Stomach smooth muscle (tissue), 2 donors: ENCODE measurements around the gene ALK.

Source experiments
- H3K27ac ChIP-seq: one replicate; pipeline ENCODE4 v1.7.0; 2013; ENCODE audit warnings: mild to moderate bottlenecking, low read length, inconsistent platforms
- H3K27me3 ChIP-seq, 2 donors: one replicate each; pipeline ENCODE4 v1.7.0; 2013; ENCODE audit warnings: low read length in 2 of 2; ENCODE audit not compliant: insufficient read depth in 2 of 2, control insufficient read depth in 1 of 2
- H3K36me3 ChIP-seq, 2 donors: one replicate each; pipeline ENCODE4 v1.7.0; 2013; ENCODE audit warnings: low read length in 2 of 2; ENCODE audit not compliant: control insufficient read depth in 2 of 2, insufficient read depth in 2 of 2
- H3K4me1 ChIP-seq: one replicate; pipeline ENCODE4 v1.7.0; 2013; ENCODE audit warnings: low read length; ENCODE audit not compliant: control insufficient read depth, insufficient read depth
- H3K4me3 ChIP-seq, 2 donors: one replicate each; pipeline ENCODE4 v1.7.0; 2013; ENCODE audit warnings: low read length in 2 of 2
- H3K9ac ChIP-seq, 2 donors: one replicate each; pipeline ENCODE4 v1.7.0; 2013; ENCODE audit warnings: low read length in 2 of 2, mild to moderate bottlenecking in 1 of 2
- H3K9me3 ChIP-seq, 2 donors: one replicate each; pipeline ENCODE4 v1.7.0; 2013; ENCODE audit warnings: low read length in 2 of 2; ENCODE audit not compliant: control insufficient read depth in 2 of 2
- donor health status: healthy.
- donor health status: Pancreatic carcinoma.

Gene ALK

DNA sequence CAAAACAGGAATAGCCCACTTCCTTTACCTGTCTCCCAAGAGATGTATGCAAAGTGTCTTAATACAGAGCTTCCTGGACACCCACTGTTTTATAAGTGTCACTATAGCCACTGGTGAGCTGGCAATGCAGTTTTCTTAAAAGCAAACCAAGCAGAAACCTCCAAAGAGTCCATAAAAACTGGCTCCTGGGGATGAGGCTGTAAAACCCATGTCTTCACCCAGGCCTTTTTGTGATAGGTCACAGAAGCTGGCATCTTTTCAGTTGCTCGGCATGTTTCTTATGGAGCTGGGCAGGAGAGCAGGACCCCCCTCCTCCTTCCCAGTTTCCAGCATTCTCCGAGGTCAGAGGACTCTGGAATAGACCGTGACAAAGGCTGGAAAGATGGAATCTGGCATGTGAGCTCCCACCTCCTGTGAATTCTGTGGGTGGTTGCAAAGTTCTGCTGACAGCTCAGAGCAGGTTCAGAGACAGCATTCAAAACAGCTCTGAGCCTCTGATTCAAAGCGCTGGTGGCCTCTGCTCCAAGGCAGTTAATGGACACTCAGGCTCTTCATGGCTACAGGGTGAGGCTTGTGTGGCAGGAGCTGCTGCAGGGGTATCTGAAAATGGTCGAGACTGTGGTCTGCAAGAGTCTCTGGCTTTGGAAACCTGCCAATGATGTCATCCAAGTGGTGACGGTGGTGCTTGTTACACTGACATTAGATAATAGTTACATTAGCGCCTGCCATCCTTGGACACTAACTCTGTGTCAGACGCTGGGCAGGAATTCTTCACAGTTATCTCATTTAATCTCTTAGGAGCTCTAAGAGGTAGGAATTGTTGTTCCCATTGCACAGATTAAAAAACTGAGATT, 522.8 kb downstream of the ALK start:
- no peak overlapping the region for H3K9ac ChIP-seq
- H3K9me3 ChIP-seq: no peaks in the 10 kb centered on the region
- no peak overlapping the region for H3K4me3 ChIP-seq
- no peaks in the 10 kb centered on the region for H3K36me3 ChIP-seq
- H3K27me3 ChIP-seq: peaks cover 0 to 2% of the 10 kb centered on the region in 2 donors
- no peak overlapping the region for H3K27ac ChIP-seq
- no peaks in the 10 kb centered on the region for H3K4me1 ChIP-seq

GRCh38 chr2:29397713-29398112, 523.7 kb downstream of the ALK start:
- Histone ChIP-seq H3K9me3 (no peaks in the 10 kb centered on the region), H3K9ac (no peak overlapping the region), H3K27ac (no peak overlapping the region), H3K27me3 (peaks cover 0 to 2% of the 10 kb centered on the region in 2 donors), H3K4me1 (no peaks in the 10 kb centered on the region), H3K4me3 (no peak overlapping the region), H3K36me3 (no peaks in the 10 kb centered on the region)

- no peaks in the 10 kb centered on the region for H3K36me3 ChIP-seq
- H3K27ac ChIP-seq: no peak overlapping the region
- H3K27me3 ChIP-seq: peaks cover 0 to 2% of the 10 kb centered on the region in 2 donors
- H3K4me1 ChIP-seq: no peaks in the 10 kb centered on the region
- H3K9ac ChIP-seq: no peak overlapping the region
- no peak overlapping the region for H3K4me3 ChIP-seq
- no peaks in the 10 kb centered on the region for H3K9me3 ChIP-seq
Observed at GRCh38 chr2:29397039-29397438, 524.3 kb downstream of the ALK start.

GRCh38 chr2:29394981-29395350, 526.4 kb downstream of the ALK start:
- Histone ChIP-seq H3K9me3 (no peaks in the 10 kb centered on the region), H3K27me3 (peaks cover 0 to 2% of the 10 kb centered on the region in 2 donors), H3K9ac (no peak overlapping the region), H3K36me3 (no peaks in the 10 kb centered on the region), H3K27ac (no peak overlapping the region), H3K4me1 (no peaks in the 10 kb centered on the region), H3K4me3 (no peak overlapping the region)

DNA sequence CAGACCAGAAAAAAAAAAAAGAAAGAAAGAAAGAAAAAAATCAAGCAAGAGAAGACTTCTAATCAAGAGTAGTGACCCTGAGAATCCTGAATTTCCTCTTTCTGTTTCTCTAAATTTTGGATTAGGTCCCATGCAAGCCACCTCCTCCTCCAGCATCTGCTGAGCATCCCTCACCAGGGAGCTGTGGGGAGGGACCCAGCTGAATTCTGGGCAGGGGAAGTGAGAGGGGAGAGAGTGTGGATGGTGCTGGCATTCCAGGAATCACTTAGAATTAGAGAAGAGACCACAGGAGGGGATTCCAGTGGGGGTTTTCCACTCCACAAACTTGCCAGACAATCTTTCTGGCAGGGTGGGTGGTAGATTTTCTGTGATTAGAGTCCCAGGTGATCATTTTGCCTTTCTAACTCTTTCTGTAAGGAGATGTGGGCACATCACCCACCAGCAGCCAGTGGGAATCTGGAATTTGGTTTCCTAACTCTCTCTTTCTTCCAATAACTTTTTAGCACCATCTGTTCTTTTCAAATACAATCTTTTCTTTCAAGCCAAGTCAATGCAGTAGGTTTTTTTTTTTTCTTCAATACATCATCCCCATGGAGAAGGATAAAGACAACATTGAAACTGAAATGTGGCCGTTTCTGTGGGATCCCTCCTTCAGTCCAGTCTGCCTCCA, 526.9 kb downstream of the ALK start:
- H3K4me3 ChIP-seq: no peak overlapping the region
- no peaks in the 10 kb centered on the region for H3K36me3 ChIP-seq
- no peaks in the 10 kb centered on the region for H3K9me3 ChIP-seq
- no peak overlapping the region for H3K9ac ChIP-seq
- H3K27me3 ChIP-seq: peaks cover 0 to 2% of the 10 kb centered on the region in 2 donors
- no peak overlapping the region for H3K27ac ChIP-seq
- no peaks in the 10 kb centered on the region for H3K4me1 ChIP-seq

GRCh38 chr2:29393676-29394075, 527.7 kb downstream of the ALK start:
- no peaks in the 10 kb centered on the region for H3K36me3 ChIP-seq
- H3K27me3 ChIP-seq: peaks cover 0 to 2% of the 10 kb centered on the region in 2 donors
- H3K4me3 ChIP-seq: no peak overlapping the region
- no peak overlapping the region for H3K27ac ChIP-seq
- H3K9me3 ChIP-seq: no peaks in the 10 kb centered on the region
- H3K4me1 ChIP-seq: no peaks in the 10 kb centered on the region
- no peak overlapping the region for H3K9ac ChIP-seq

GRCh38 chr2:29392774-29393173, 528.6 kb downstream of the ALK start:
- no peak overlapping the region for H3K4me3 ChIP-seq
- H3K4me1 ChIP-seq: no peaks in the 10 kb centered on the region
- H3K9me3 ChIP-seq: no peaks in the 10 kb centered on the region
- H3K36me3 ChIP-seq: no peaks in the 10 kb centered on the region
- peaks cover 0 to 2% of the 10 kb centered on the region in 2 donors for H3K27me3 ChIP-seq
- H3K27ac ChIP-seq: no peak overlapping the region
- no peak overlapping the region for H3K9ac ChIP-seq

- Histone ChIP-seq H3K9ac (no peak overlapping the region), H3K36me3 (no peaks in the 10 kb centered on the region), H3K27me3 (no peaks in the 10 kb centered on the region), H3K9me3 (no peaks in the 10 kb centered on the region), H3K27ac (no peak overlapping the region), H3K4me1 (no peaks in the 10 kb centered on the region), H3K4me3 (no peak overlapping the region)
Observed at GRCh38 chr2:29390136-29390535, 531.2 kb downstream of the ALK start.

GRCh38 chr2:29389686-29390085, 531.7 kb downstream of the ALK start:
- H3K27me3 ChIP-seq: no peaks in the 10 kb centered on the region
- H3K9me3 ChIP-seq: no peaks in the 10 kb centered on the region
- no peak overlapping the region for H3K27ac ChIP-seq
- no peak overlapping the region for H3K4me3 ChIP-seq
- no peaks in the 10 kb centered on the region for H3K36me3 ChIP-seq
- no peak overlapping the region for H3K9ac ChIP-seq
- no peaks in the 10 kb centered on the region for H3K4me1 ChIP-seq

- no peak overlapping the region for H3K4me3 ChIP-seq
- no peak overlapping the region for H3K27ac ChIP-seq
- H3K36me3 ChIP-seq: no peaks in the 10 kb centered on the region
- H3K9ac ChIP-seq: no peak overlapping the region
- no peaks in the 10 kb centered on the region for H3K27me3 ChIP-seq
- no peaks in the 10 kb centered on the region for H3K9me3 ChIP-seq
- H3K4me1 ChIP-seq: no peaks in the 10 kb centered on the region
Observed at GRCh38 chr2:29388071-29388470, 533.3 kb downstream of the ALK start.

- H3K27ac ChIP-seq: no peak overlapping the region
- H3K9ac ChIP-seq: no peak overlapping the region
- no peaks in the 10 kb centered on the region for H3K4me1 ChIP-seq
- no peak overlapping the region for H3K4me3 ChIP-seq
- H3K36me3 ChIP-seq: no peaks in the 10 kb centered on the region
- peaks cover 0 to 2% of the 10 kb centered on the region in 2 donors for H3K27me3 ChIP-seq
- no peaks in the 10 kb centered on the region for H3K9me3 ChIP-seq
Observed at GRCh38 chr2:29382486-29382885, 538.9 kb downstream of the ALK start.
